GM12874 (cell line): ENCODE measurements around the gene IL10RA.
A peak's percentile ranks its signal among the peaks of the same experiment; 100 is the strongest.

Source experiments
- CTCF ChIP-seq: IDR thresholded peaks from 2 replicates; pipeline ENCODE4 v1.5.1; 2011; ENCODE audit warnings: low read depth, mild to moderate bottlenecking, control low read depth, low read length, moderate library complexity; ENCODE audit not compliant: insufficient read depth

Gene IL10RA

GRCh38 chr11:117946156-117946841 is 39.9 kb upstream of the IL10RA start:
- no peak for TF ChIP-seq CTCF

GRCh38 chr11:117946842-117947526 is 39.2 kb upstream of the IL10RA start:
- peak; percentile 97 for TF ChIP-seq CTCF

- TF ChIP-seq CTCF: no peak
These were observed 37.1 kb upstream of the IL10RA start for GRCh38 chr11:117949062-117949461.

- TF ChIP-seq CTCF: peak; percentile 35; the same call in 1 of the 2 replicates
These were observed 35.9 kb upstream of the IL10RA start for GRCh38 chr11:117950301-117950700.

- no peak for TF ChIP-seq CTCF
These were observed 34.9 kb upstream of the IL10RA start for GRCh38 chr11:117950993-117951961.

GRCh38 chr11:117953024-117953671 is 33.0 kb upstream of the IL10RA start:
- no peak for TF ChIP-seq CTCF
